Measurements from ENCODE around the gene ICAM1. TPM values are rescaled to one million over a fixed set of nuclear protein-coding genes. Genes with fewer than 3 reads are reported as not detected.

Gene ICAM1
- total RNA-seq, 4 donors from 2014 or later = 8.1 to 37.6 (median 19.7) TPM

GRCh38 chr19:10259162-10259905, 11.6 kb upstream of the ICAM1 start:
- DNase-seq = peak; percentile 94 to 95
- H3K27ac ChIP-seq = peak overlapping the region; percentile 44 to 69 (median 44)

GRCh38 chr19:10260141-10260584, 10.8 kb upstream of the ICAM1 start:
- intact Hi-C loops (cut with DNase I) = no loop called here
- DNase-seq = peak; percentile 94 to 97
- TF ChIP-seq, protein P1, sequence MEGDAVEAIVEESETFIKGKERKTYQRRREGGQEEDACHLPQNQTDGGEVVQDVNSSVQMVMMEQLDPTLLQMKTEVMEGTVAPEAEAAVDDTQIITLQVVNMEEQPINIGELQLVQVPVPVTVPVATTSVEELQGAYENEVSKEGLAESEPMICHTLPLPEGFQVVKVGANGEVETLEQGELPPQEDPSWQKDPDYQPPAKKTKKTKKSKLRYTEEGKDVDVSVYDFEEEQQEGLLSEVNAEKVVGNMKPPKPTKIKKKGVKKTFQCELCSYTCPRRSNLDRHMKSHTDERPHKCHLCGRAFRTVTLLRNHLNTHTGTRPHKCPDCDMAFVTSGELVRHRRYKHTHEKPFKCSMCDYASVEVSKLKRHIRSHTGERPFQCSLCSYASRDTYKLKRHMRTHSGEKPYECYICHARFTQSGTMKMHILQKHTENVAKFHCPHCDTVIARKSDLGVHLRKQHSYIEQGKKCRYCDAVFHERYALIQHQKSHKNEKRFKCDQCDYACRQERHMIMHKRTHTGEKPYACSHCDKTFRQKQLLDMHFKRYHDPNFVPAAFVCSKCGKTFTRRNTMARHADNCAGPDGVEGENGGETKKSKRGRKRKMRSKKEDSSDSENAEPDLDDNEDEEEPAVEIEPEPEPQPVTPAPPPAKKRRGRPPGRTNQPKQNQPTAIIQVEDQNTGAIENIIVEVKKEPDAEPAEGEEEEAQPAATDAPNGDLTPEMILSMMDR (IDR thresholded peaks at IDR 0.05) = no peak
- peak in 1 of 2 donors; percentile 18 for TF ChIP-seq POLR2A (IDR thresholded peaks at IDR 0.05)
- Histone ChIP-seq H3K36me3 (peaks cover 17 to 26% of the 10 kb centered on the region in 2 donors), H3K4me1 (peaks cover 15 to 23% of the 10 kb centered on the region in 2 donors), H3K4me3 (replicated peaks in 1 of 3) (no peak overlapping the region), H3K27ac (peak overlapping the region; percentile 44 to 69 (median 57)), H3K9me3 (no peaks in the 10 kb centered on the region), H3K27me3 (no peaks in the 10 kb centered on the region)
- WGBS, 2 donors = 21 to 45% methylated on average over 8 of the region's 8 CpGs

More at GRCh38 chr19:10259162-10259905, 11.6 kb upstream of the ICAM1 start:
- intact Hi-C loops (cut with DNase I) = loop anchor here (10.0 kb wide), 2 partner anchors 145 to 325 kb away; partner anchors contain the start of genes EIF3G, OLFM2 and P2RY11
- Histone ChIP-seq H3K4me1 (peaks cover 15 to 23% of the 10 kb centered on the region in 2 donors), H3K27me3 (no peaks in the 10 kb centered on the region), H3K4me3 (replicated peaks in 1 of 3) (no peak overlapping the region), H3K36me3 (peaks cover 25 to 27% of the 10 kb centered on the region in 2 donors), H3K9me3 (no peaks in the 10 kb centered on the region)
- 47 to 52% methylated on average over 17 to 21 of the region's 32 CpGs for WGBS, 2 donors
- TF ChIP-seq, protein P1 (IDR thresholded peaks at IDR 0.05) = peak in 4 of 6 experiments; percentile 61 to 83 (median 72)
- TF ChIP-seq POLR2A (IDR thresholded peaks at IDR 0.05) = no peak

DNA sequence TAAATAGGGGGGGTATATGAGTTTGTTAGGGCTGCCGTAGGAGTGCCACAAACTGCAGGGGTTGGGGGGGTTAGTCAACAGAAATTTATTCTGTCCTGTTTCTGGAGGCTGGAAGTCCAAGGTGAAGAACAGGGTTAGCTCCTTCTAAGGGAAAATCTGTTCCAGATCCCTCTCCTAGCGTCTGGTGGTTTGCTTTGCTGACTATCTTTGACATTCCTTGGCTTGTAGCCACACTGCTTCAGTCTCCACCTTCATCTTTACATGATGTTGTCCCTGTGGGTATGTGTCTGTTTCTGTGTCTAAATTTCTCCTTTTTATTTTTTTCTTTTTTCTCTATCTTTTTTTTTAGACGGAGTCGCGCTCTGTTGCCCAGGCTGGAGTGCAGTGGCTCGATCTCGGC, 8.1 kb upstream of the ICAM1 start:
- no peak for DNase-seq
- H3K27me3 ChIP-seq = no peaks in the 10 kb centered on the region
- no peak for TF ChIP-seq POLR2A (IDR thresholded peaks at IDR 0.05)
- TF ChIP-seq, protein P1 (IDR thresholded peaks at IDR 0.05) = no peak
- H3K9me3 ChIP-seq = no peaks in the 10 kb centered on the region
- 65 to 72% methylated on average over 7 of the region's 7 CpGs for WGBS, 2 donors
- no peak overlapping the region for H3K27ac ChIP-seq
- H3K4me1 ChIP-seq = peaks cover 15 to 23% of the 10 kb centered on the region in 2 donors
- H3K4me3 ChIP-seq (replicated peaks in 1 of 3) = no peak overlapping the region
- intact Hi-C loops (cut with DNase I) = no loop called here
- peaks cover 9 to 10% of the 10 kb centered on the region in 2 donors for H3K36me3 ChIP-seq

- Histone ChIP-seq H3K9me3 (no peaks in the 10 kb centered on the region), H3K27me3 (no peaks in the 10 kb centered on the region), H3K27ac (no peak overlapping the region), H3K4me3 (replicated peaks in 1 of 3) (no peak overlapping the region), H3K36me3 (no peaks in the 10 kb centered on the region), H3K4me1 (peaks cover 10 to 21% of the 10 kb centered on the region in 2 donors)
- TF ChIP-seq POLR2A (IDR thresholded peaks at IDR 0.05) = no peak
- TF ChIP-seq, protein P1 (IDR thresholded peaks at IDR 0.05) = no peak
- DNase-seq = no peak
- 95 to 96% methylated on average over 7 of the region's 7 CpGs for WGBS, 2 donors
- intact Hi-C loops (cut with DNase I) = no loop called here
These were observed 4.2 kb upstream of the ICAM1 start for GRCh38 chr19:10266706-10267105.

GRCh38 chr19:10268071-10268470, 2.8 kb upstream of the ICAM1 start:
- no peak for DNase-seq
- H3K4me1 ChIP-seq = peaks cover 10 to 21% of the 10 kb centered on the region in 2 donors
- no peak overlapping the region for H3K4me3 ChIP-seq (replicated peaks in 1 of 3)
- peak overlapping the region; percentile 6 to 48 (median 29) for H3K27ac ChIP-seq
- TF ChIP-seq, protein P1 (IDR thresholded peaks at IDR 0.05) = no peak
- TF ChIP-seq POLR2A (IDR thresholded peaks at IDR 0.05) = no peak
- no peaks in the 10 kb centered on the region for H3K36me3 ChIP-seq
- 69 to 75% methylated on average over 6 of the region's 6 CpGs for WGBS, 2 donors
- intact Hi-C loops (cut with DNase I) = loop anchor here (2.0 kb wide), 1 partner anchor 121 kb away; no protein-coding TSS in a partner anchor
- no peaks in the 10 kb centered on the region for H3K9me3 ChIP-seq
- H3K27me3 ChIP-seq = no peaks in the 10 kb centered on the region

Measured in thyroid gland (tissue), 4 donors.